Progenitor cell of endocrine pancreas (in vitro differentiated cells): ENCODE data around the gene CERS1. TPM values are rescaled to one million over a fixed set of nuclear protein-coding genes. Genes with fewer than 3 reads are reported as not detected.

Experiments
- DNase-seq: peaks from one replicate; pipeline ENCODE4 v3.0.0; 2021; ENCODE audit warnings: low spot score; ENCODE audit not compliant: unreplicated experiment
- H3K27ac Mint-ChIP-seq: 2 replicates; pipeline ENCODE4 v1.8.0; 2021; ENCODE audit warnings: mild to moderate bottlenecking, moderate library complexity, mixed read lengths
- H3K27me3 Mint-ChIP-seq: 2 replicates; pipeline ENCODE4 v1.8.0; 2021; ENCODE audit warnings: mixed read lengths
- H3K36me3 Mint-ChIP-seq: 2 replicates; pipeline ENCODE4 v1.8.0; 2022; ENCODE audit warnings: mixed read lengths; ENCODE audit not compliant: insufficient read depth
- H3K4me1 Mint-ChIP-seq: 2 replicates; pipeline ENCODE4 v1.8.0; 2021; ENCODE audit warnings: low read depth, mixed read lengths
- H3K4me3 Mint-ChIP-seq: 2 replicates; pipeline ENCODE4 v1.8.0; 2021; ENCODE audit warnings: low read depth, mild to moderate bottlenecking, moderate library complexity, mixed read lengths
- H3K9me3 Mint-ChIP-seq: 2 replicates; pipeline ENCODE4 v1.8.0; 2021; ENCODE audit warnings: low read depth, mixed read lengths
- CTCF ChIP-seq: fragments of 200-600 bp; sonication (generic); IDR thresholded peaks from one replicate; pipeline ENCODE4 v1.5.0; 2021; ENCODE audit warnings: antibody characterized with exemption, mild to moderate bottlenecking; ENCODE audit not compliant: unreplicated experiment
- total RNA-seq: library from RNA; stranded (reverse); gene quantifications from 2 replicates; pipeline ENCODE4 v1.2.1, GENCODE V29; 2021

CERS1 gene
- total RNA-seq, 1 donor from 2014 or later: 20.9 TPM

GRCh38 chr19:18869781-18870530 lies 26.0 kb downstream of the CERS1 start:
- H3K36me3 Mint-ChIP-seq: peaks cover 26% of the 10 kb centered on the region
- no peak overlapping the region for H3K4me3 Mint-ChIP-seq
- DNase-seq: no peak
- H3K9me3 Mint-ChIP-seq: no peaks in the 10 kb centered on the region
- peaks cover 7% of the 10 kb centered on the region for H3K4me1 Mint-ChIP-seq
- no peaks in the 10 kb centered on the region for H3K27me3 Mint-ChIP-seq
- no peak for TF ChIP-seq CTCF
- no peak overlapping the region for H3K27ac Mint-ChIP-seq

- Mint-ChIP-seq H3K4me1 (peaks cover 7% of the 10 kb centered on the region), H3K36me3 (peaks cover 21% of the 10 kb centered on the region), H3K27ac (no peak overlapping the region), H3K4me3 (no peak overlapping the region), H3K27me3 (no peaks in the 10 kb centered on the region), H3K9me3 (no peaks in the 10 kb centered on the region)
- no peak for TF ChIP-seq CTCF
- no peak for DNase-seq
Measured at GRCh38 chr19:18869023-18869618, 26.8 kb downstream of the CERS1 start.

GRCh38 chr19:18868380-18869022 lies 27.5 kb downstream of the CERS1 start:
- H3K9me3 Mint-ChIP-seq: no peaks in the 10 kb centered on the region
- H3K27ac Mint-ChIP-seq: no peak overlapping the region
- no peak for DNase-seq
- peaks cover 18% of the 10 kb centered on the region for H3K36me3 Mint-ChIP-seq
- H3K27me3 Mint-ChIP-seq: no peaks in the 10 kb centered on the region
- TF ChIP-seq CTCF: no peak
- no peak overlapping the region for H3K4me3 Mint-ChIP-seq
- peaks cover 7% of the 10 kb centered on the region for H3K4me1 Mint-ChIP-seq

- no peak for TF ChIP-seq CTCF
- Mint-ChIP-seq H3K36me3 (peaks cover 16% of the 10 kb centered on the region), H3K4me1 (peaks cover 7% of the 10 kb centered on the region), H3K27ac (no peak overlapping the region), H3K27me3 (no peaks in the 10 kb centered on the region), H3K4me3 (no peak overlapping the region), H3K9me3 (no peaks in the 10 kb centered on the region)
- DNase-seq: no peak
Measured at GRCh38 chr19:18867751-18868150, 28.2 kb downstream of the CERS1 start.

GRCh38 chr19:18867199-18867598 lies 28.8 kb downstream of the CERS1 start:
- peaks cover 18% of the 10 kb centered on the region for H3K36me3 Mint-ChIP-seq
- no peaks in the 10 kb centered on the region for H3K27me3 Mint-ChIP-seq
- peaks cover 7% of the 10 kb centered on the region for H3K4me1 Mint-ChIP-seq
- no peaks in the 10 kb centered on the region for H3K9me3 Mint-ChIP-seq
- no peak for DNase-seq
- TF ChIP-seq CTCF: no peak
- H3K4me3 Mint-ChIP-seq: no peak overlapping the region
- no peak overlapping the region for H3K27ac Mint-ChIP-seq
